HG03064 (cell line): ENCODE data around the gene ASB2.

Experiments
- ATAC-seq: cut with Tn5 transposase; IDR thresholded peaks from one replicate; pipeline ENCODE4 v1.9.1; 2021; ENCODE audit warnings: low read depth; ENCODE audit not compliant: unreplicated experiment

Gene ASB2

GRCh38 chr14:93964281-93964680 is 12.1 kb downstream of the ASB2 start:
- ATAC-seq, result no peak

- ATAC-seq, result no peak
These were observed 12.7 kb downstream of the ASB2 start for GRCh38 chr14:93963692-93964091.

GRCh38 chr14:93962701-93963601 is 13.4 kb downstream of the ASB2 start:
- ATAC-seq, result peak; percentile 42

GRCh38 chr14:93961620-93962019 is 14.8 kb downstream of the ASB2 start:
- no peak for ATAC-seq

- ATAC-seq, result no peak
These were observed 15.5 kb downstream of the ASB2 start for GRCh38 chr14:93960774-93961438.

- ATAC-seq, result no peak
These were observed 16.3 kb downstream of the ASB2 start for GRCh38 chr14:93960108-93960475.

- peak; percentile 64 for ATAC-seq
These were observed 16.9 kb downstream of the ASB2 start for GRCh38 chr14:93959239-93960107.

- no peak for ATAC-seq
These were observed 17.7 kb downstream of the ASB2 start for GRCh38 chr14:93958567-93959238.

GRCh38 chr14:93957751-93958566 is 18.4 kb downstream of the ASB2 start:
- ATAC-seq, result no peak

- ATAC-seq, result no peak
These were observed 19.0 kb downstream of the ASB2 start for GRCh38 chr14:93957333-93957710.

- no peak for ATAC-seq
These were observed 19.6 kb downstream of the ASB2 start for GRCh38 chr14:93956514-93957332.

GRCh38 chr14:93955850-93956481 is 20.4 kb downstream of the ASB2 start:
- no peak for ATAC-seq

- no peak for ATAC-seq
These were observed 21.2 kb downstream of the ASB2 start for GRCh38 chr14:93954900-93955849.

- ATAC-seq, result no peak
These were observed 21.9 kb downstream of the ASB2 start for GRCh38 chr14:93954516-93954830.

- ATAC-seq, result no peak
These were observed 22.4 kb downstream of the ASB2 start for GRCh38 chr14:93953739-93954515.

GRCh38 chr14:93953263-93953662 is 23.1 kb downstream of the ASB2 start:
- ATAC-seq, result no peak

GRCh38 chr14:93952829-93953228 is 23.5 kb downstream of the ASB2 start:
- ATAC-seq, result no peak
